SIG-M5 (cell line): ENCODE results near the gene GPR17.

ENCODE experiments used
- DNase-seq: peaks from one replicate; lab custom pipeline; 2025; lab: John Stamatoyannopoulos, UW

The GPR17 gene

GRCh38 chr2:127614731-127615130 is 31.2 kb upstream of the GPR17 start:
- no peak for DNase-seq

- no peak for DNase-seq
Measured at GRCh38 chr2:127615511-127616166, 30.3 kb upstream of the GPR17 start.

- DNase-seq = no peak
Measured at GRCh38 chr2:127618551-127619202, 27.3 kb upstream of the GPR17 start.

- DNase-seq = no peak
Measured at GRCh38 chr2:127619203-127619590, 26.8 kb upstream of the GPR17 start.

- no peak for DNase-seq
Measured at GRCh38 chr2:127619877-127620705, 25.9 kb upstream of the GPR17 start.

- DNase-seq = no peak
Measured at GRCh38 chr2:127620866-127621265, 25.1 kb upstream of the GPR17 start.

- no peak for DNase-seq
Measured at GRCh38 chr2:127621981-127622431, 23.9 kb upstream of the GPR17 start.

- DNase-seq = no peak
Measured at GRCh38 chr2:127622561-127623387, 23.2 kb upstream of the GPR17 start.

- DNase-seq = no peak
Measured at GRCh38 chr2:127623388-127624319, 22.3 kb upstream of the GPR17 start.

- DNase-seq = no peak
Measured at GRCh38 chr2:127624320-127624755, 21.6 kb upstream of the GPR17 start.

- no peak for DNase-seq
Measured at GRCh38 chr2:127624756-127625571, 21.0 kb upstream of the GPR17 start.

- DNase-seq = no peak
Measured at GRCh38 chr2:127625572-127625951, 20.4 kb upstream of the GPR17 start.

GRCh38 chr2:127626175-127626574 is 19.8 kb upstream of the GPR17 start:
- DNase-seq = no peak

- DNase-seq = no peak
Measured at GRCh38 chr2:127626917-127627739, 18.8 kb upstream of the GPR17 start.

GRCh38 chr2:127627740-127628571 is 18.0 kb upstream of the GPR17 start:
- no peak for DNase-seq

GRCh38 chr2:127628767-127629614 is 17.0 kb upstream of the GPR17 start:
- DNase-seq = no peak

GRCh38 chr2:127629637-127630036 is 16.3 kb upstream of the GPR17 start:
- no peak for DNase-seq
